Endothelial cell of umbilical vein (primary cell): ENCODE data around the gene KLRB1.

ENCODE experiments used
- GATA2 ChIP-seq: IDR thresholded peaks from 2 replicates; pipeline ENCODE4 v1.7.0; 2011; ENCODE audit warnings: low read depth, mild to moderate bottlenecking, moderate library complexity, mixed read lengths, low read length; ENCODE audit not compliant: insufficient read length, insufficient read depth
- POLR2AphosphoS5 ChIP-seq: IDR thresholded peaks from 2 replicates; pipeline ENCODE4 v1.6.1; 2012; ENCODE audit warnings: low read depth, mild to moderate bottlenecking, control low read depth, low read length, moderate library complexity; ENCODE audit not compliant: insufficient read depth

DNA sequence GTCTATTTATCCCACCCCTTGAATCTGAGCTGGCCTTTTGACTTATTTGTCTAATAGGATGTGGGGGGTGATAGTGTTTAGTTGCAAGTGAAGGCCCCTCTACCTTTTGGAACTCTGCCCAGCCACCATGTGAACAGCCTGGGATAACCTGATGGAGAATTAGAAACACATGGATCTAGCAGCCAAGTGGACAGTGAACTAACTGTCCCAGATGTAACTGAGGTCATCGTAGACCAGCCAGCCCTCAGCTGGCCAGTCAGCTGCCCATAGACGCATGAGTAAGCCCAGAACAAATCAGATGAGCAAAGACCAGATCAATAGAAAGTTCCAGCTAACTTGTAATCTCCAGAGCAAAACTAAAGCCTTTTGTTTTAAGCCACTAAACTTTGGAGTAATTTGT is 19.0 kb downstream of the KLRB1 start:
- TF ChIP-seq GATA2 (no peak), POLR2AphosphoS5 (no peak)
